ENCODE measurements around the gene RFC1.

- TF ChIP-seq CTCF (IDR thresholded peaks at IDR 0.05; ENCODE audit: poor library complexity) (no peak), EZH2 (IDR thresholded peaks at IDR 0.05; ENCODE audit: borderline replicate concordance) (no peak), EZH2phosphoT487 (IDR thresholded peaks at IDR 0.05; ENCODE audit: low read depth, severe bottlenecking, unreplicated experiment) (no peak)
Measured at GRCh38 chr4:39319676-39320075, 46.5 kb downstream of the RFC1 start.
